Mucosa of rectum (tissue), 2 donors: ENCODE results near the gene RASEF.

Experiments
- H3K27ac ChIP-seq, 2 donors: one replicate each; pipeline ENCODE4 v1.7.0; 2013; ENCODE audit warnings: inconsistent platforms in 2 of 2, low read depth in 2 of 2, low read length in 2 of 2
- H3K27me3 ChIP-seq, 2 donors: one replicate each; pipeline ENCODE4 v1.7.0; 2013; ENCODE audit warnings: low read length in 2 of 2; ENCODE audit not compliant: control insufficient read depth in 2 of 2, insufficient read depth in 2 of 2
- H3K36me3 ChIP-seq, 2 donors: one replicate each; pipeline ENCODE4 v1.7.0; 2013; ENCODE audit warnings: low read length in 2 of 2; ENCODE audit not compliant: control insufficient read depth in 2 of 2, insufficient read depth in 2 of 2
- H3K4me1 ChIP-seq, 2 donors: one replicate each; pipeline ENCODE4 v1.7.0; 2013; ENCODE audit warnings: low read length in 2 of 2, mild to moderate bottlenecking in 1 of 2; ENCODE audit not compliant: control insufficient read depth in 2 of 2, insufficient read depth in 2 of 2
- H3K4me3 ChIP-seq, 2 donors: one replicate each; pipeline ENCODE4 v1.7.0; 2013; ENCODE audit warnings: low read length in 2 of 2
- H3K9ac ChIP-seq, 2 donors: one replicate each; pipeline ENCODE4 v1.7.0; 2013; ENCODE audit warnings: low read length in 2 of 2, low read depth in 1 of 2, mild to moderate bottlenecking in 1 of 2
- H3K9me3 ChIP-seq, 2 donors: one replicate each; pipeline ENCODE4 v1.7.0; 2013; ENCODE audit warnings: low read length in 2 of 2; ENCODE audit not compliant: control insufficient read depth in 2 of 2
- donor health status: healthy.
- donor health status: Normal muscosa, but diverticular disease.

Gene RASEF

GRCh38 chr9:83035143-83035542 lies 27.8 kb downstream of the RASEF start:
- Histone ChIP-seq H3K27ac (no peak overlapping the region), H3K9me3 (no peaks in the 10 kb centered on the region), H3K27me3 (no peaks in the 10 kb centered on the region), H3K9ac (no peak overlapping the region), H3K4me1 (no peaks in the 10 kb centered on the region), H3K4me3 (no peak overlapping the region), H3K36me3 (no peaks in the 10 kb centered on the region)

GRCh38 chr9:83034587-83034986 lies 28.4 kb downstream of the RASEF start:
- Histone ChIP-seq H3K27me3 (no peaks in the 10 kb centered on the region), H3K4me1 (peaks cover 0 to 2% of the 10 kb centered on the region in 2 donors), H3K4me3 (no peak overlapping the region), H3K27ac (no peak overlapping the region), H3K9ac (no peak overlapping the region), H3K9me3 (no peaks in the 10 kb centered on the region), H3K36me3 (no peaks in the 10 kb centered on the region)

GRCh38 chr9:83034026-83034425 lies 28.9 kb downstream of the RASEF start:
- H3K27ac ChIP-seq, result no peak overlapping the region
- no peaks in the 10 kb centered on the region for H3K27me3 ChIP-seq
- H3K9ac ChIP-seq, result no peak overlapping the region
- H3K4me3 ChIP-seq, result no peak overlapping the region
- H3K36me3 ChIP-seq, result no peaks in the 10 kb centered on the region
- no peaks in the 10 kb centered on the region for H3K9me3 ChIP-seq
- H3K4me1 ChIP-seq, result peaks cover 0 to 3% of the 10 kb centered on the region in 2 donors

GRCh38 chr9:83032065-83032625 lies 30.8 kb downstream of the RASEF start:
- Histone ChIP-seq H3K4me3 (no peak overlapping the region), H3K27ac (no peak overlapping the region), H3K9me3 (no peaks in the 10 kb centered on the region), H3K4me1 (peaks cover 0 to 14% of the 10 kb centered on the region in 2 donors), H3K27me3 (no peaks in the 10 kb centered on the region), H3K36me3 (no peaks in the 10 kb centered on the region), H3K9ac (no peak overlapping the region)

GRCh38 chr9:83030391-83031107 lies 32.4 kb downstream of the RASEF start:
- no peaks in the 10 kb centered on the region for H3K9me3 ChIP-seq
- H3K27ac ChIP-seq, result no peak overlapping the region
- H3K4me3 ChIP-seq, result no peak overlapping the region
- peaks cover 0 to 14% of the 10 kb centered on the region in 2 donors for H3K4me1 ChIP-seq
- no peaks in the 10 kb centered on the region for H3K36me3 ChIP-seq
- H3K9ac ChIP-seq, result no peak overlapping the region
- no peaks in the 10 kb centered on the region for H3K27me3 ChIP-seq

GRCh38 chr9:83029531-83030137 lies 33.3 kb downstream of the RASEF start:
- no peak overlapping the region for H3K4me3 ChIP-seq
- H3K9ac ChIP-seq, result no peak overlapping the region
- H3K4me1 ChIP-seq, result peaks cover 0 to 14% of the 10 kb centered on the region in 2 donors
- no peaks in the 10 kb centered on the region for H3K9me3 ChIP-seq
- H3K27ac ChIP-seq, result peak overlapping the region; percentile 43 to 50
- H3K36me3 ChIP-seq, result no peaks in the 10 kb centered on the region
- no peaks in the 10 kb centered on the region for H3K27me3 ChIP-seq

GRCh38 chr9:83027153-83027891 lies 35.6 kb downstream of the RASEF start:
- Histone ChIP-seq H3K36me3 (no peaks in the 10 kb centered on the region), H3K27me3 (no peaks in the 10 kb centered on the region), H3K9ac (no peak overlapping the region), H3K9me3 (no peaks in the 10 kb centered on the region), H3K4me1 (peaks cover 0 to 14% of the 10 kb centered on the region in 2 donors), H3K27ac (no peak overlapping the region), H3K4me3 (no peak overlapping the region)

- Histone ChIP-seq H3K27ac (no peak overlapping the region), H3K4me3 (no peak overlapping the region), H3K36me3 (peaks cover 2 to 4% of the 10 kb centered on the region in 2 donors), H3K27me3 (no peaks in the 10 kb centered on the region), H3K4me1 (peaks cover 0 to 12% of the 10 kb centered on the region in 2 donors), H3K9ac (no peak overlapping the region), H3K9me3 (no peaks in the 10 kb centered on the region)
Observed at GRCh38 chr9:83024506-83025125, 38.3 kb downstream of the RASEF start.

GRCh38 chr9:83023151-83023550 lies 39.8 kb downstream of the RASEF start:
- H3K27ac ChIP-seq, result no peak overlapping the region
- H3K9me3 ChIP-seq, result no peaks in the 10 kb centered on the region
- H3K36me3 ChIP-seq, result peaks cover 2 to 4% of the 10 kb centered on the region in 2 donors
- no peak overlapping the region for H3K4me3 ChIP-seq
- H3K9ac ChIP-seq, result no peak overlapping the region
- H3K27me3 ChIP-seq, result no peaks in the 10 kb centered on the region
- H3K4me1 ChIP-seq, result peaks cover 0 to 2% of the 10 kb centered on the region in 2 donors
